A673 (cell line): ENCODE measurements around the gene KRTAP10-2.

ENCODE experiments used
- CTCF ChIP-seq: fragments of 300-800, 200-600 bp; sonication (generic); conservative IDR thresholded peaks from 2 replicates; pipeline ENCODE4 v1.5.1; 2017; ENCODE audit warnings: low read depth, mild to moderate bottlenecking, antibody characterized with exemption, low read length, moderate library complexity, mixed read lengths
- EZH2 ChIP-seq: fragments of 200-600 bp; sonication (generic); IDR thresholded peaks from 2 replicates; pipeline ENCODE4 v1.6.1; 2017; ENCODE audit warnings: borderline replicate concordance, low read depth, mild to moderate bottlenecking, mixed read lengths, antibody characterized with exemption, low read length; ENCODE audit not compliant: poor library complexity, severe bottlenecking

- TF ChIP-seq CTCF (no peak), EZH2 (no peak)
Measured at GRCh38 chr21:44556879-44557278, 5.6 kb upstream of the KRTAP10-2 start.
